HG02623 (cell line): ENCODE results near the gene HARS2.
"Not testable (repeated sequence)": the region's sequence is repeated elsewhere in the genome, so short reads cannot be mapped to it uniquely, and the experiment has no call there.

Experiments used
- ATAC-seq: cut with Tn5 transposase; IDR thresholded peaks from one replicate; pipeline ENCODE4 v1.9.1; 2021; ENCODE audit warnings: moderate library complexity; ENCODE audit not compliant: unreplicated experiment

The HARS2 gene

DNA sequence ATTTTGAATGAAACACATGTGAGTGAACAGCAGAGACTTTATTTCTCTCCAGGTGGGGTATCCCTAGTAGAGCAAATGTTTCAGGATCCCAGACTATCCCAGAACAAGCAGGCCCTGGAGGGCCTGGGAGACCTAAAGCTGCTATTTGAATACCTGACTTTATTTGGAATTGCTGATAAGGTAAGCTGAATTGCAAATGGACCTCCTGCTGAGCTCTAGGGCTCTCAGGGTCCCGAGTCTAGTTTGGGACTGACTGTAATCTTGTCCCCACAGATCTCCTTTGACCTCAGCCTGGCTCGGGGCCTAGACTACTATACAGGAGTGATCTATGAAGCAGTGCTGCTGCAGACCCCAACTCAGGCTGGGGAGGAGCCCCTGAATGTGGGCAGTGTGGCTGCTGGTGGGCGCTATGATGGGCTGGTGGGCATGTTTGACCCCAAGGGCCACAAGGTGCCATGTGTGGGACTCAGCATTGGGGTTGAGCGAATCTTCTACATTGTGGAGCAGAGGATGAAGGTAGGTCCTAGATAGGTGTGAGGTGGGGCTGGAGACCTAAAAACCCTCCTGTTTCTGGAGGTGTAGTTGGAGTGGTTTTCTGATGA is 5.7 kb downstream of the HARS2 start:
- ATAC-seq: no peak

- ATAC-seq: peak; percentile 97
Observed at GRCh38 chr5:140700177-140701144, 9.2 kb downstream of the HARS2 start, which contains the start of gene ZMAT2. Gene ZMAT2 (plus strand): TSS chr5:140700447. CDS start chr5:140700461, 14 bp downstream.

DNA sequence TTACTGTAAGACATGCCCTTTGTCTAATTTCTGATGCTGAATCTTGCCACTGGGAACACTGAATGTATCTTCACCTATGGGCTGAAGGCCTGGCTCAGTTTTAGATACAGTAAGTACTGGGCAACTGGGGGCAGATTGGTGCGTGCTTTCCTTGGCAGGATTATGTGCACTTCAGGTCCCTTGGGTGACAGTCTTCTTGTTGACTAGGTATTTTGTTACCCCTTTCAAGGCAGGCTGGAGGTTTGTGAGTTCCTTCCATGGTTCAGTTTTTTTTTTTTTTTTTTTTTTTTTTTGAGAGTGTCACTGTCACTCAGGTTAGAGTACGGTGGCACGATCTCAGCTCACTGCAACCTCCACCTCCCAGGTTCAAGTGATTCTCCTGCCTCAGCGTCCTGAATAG is 16.6 kb downstream of the HARS2 start:
- no peak for ATAC-seq

- ATAC-seq: not testable (repeated sequence)
Observed at GRCh38 chr5:140708787-140709186, 17.5 kb downstream of the HARS2 start.

DNA sequence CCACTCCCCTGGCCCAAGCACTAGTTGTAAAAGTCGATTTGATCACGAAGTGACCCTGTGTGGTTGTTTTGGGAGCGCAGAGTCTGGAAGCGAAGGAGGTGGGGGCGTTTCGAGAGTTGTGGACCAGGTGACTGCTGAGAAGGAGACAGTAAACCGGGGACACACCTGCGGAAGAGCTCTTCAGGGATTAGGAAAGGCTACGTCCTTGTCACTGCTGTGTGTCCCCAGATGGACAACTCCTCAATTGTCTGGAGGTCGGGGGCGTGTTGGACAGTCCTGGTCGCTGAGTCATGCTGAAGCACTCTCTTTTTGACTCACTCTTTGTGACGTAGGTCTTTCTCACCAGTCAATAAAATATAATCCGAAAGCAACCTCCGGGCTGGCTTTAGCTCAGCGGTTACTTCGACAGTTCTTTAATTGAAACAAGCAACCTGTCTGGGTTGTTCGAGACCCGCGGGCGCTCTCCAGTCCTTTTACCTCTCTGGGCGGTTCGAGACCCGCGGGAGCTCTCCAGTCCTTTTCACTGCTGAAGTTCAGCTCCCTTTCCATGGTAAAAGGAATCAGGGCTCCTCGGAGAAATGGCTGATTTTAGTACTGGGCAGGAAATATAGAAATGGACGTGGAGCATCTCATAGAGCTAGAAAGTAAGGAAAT is 19.8 kb downstream of the HARS2 start:
- ATAC-seq: peak; percentile 81

DNA sequence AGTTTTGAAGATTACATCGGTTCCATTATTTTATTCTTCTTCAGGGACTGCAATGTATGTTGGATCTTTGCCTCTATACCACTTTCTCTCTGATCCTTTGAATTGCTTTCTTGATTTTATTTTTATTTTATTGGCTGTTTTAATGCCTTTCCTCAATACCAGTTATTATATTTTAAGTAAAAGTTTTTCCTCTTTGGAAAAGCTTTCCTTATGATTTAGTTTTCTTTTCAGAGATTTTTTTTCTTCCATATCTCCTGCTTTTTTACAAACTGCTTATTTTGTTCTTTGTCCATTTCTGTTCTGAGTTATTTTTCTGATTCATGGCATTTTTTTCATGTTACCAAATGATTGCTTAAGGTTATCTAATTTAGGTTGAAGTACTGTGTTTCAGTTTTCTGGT is 20.5 kb downstream of the HARS2 start:
- no peak for ATAC-seq

- ATAC-seq: no peak
Observed at GRCh38 chr5:140713562-140714094, 22.4 kb downstream of the HARS2 start.

- not testable (repeated sequence) for ATAC-seq
Observed at GRCh38 chr5:140716238-140716637, 25.0 kb downstream of the HARS2 start.

DNA sequence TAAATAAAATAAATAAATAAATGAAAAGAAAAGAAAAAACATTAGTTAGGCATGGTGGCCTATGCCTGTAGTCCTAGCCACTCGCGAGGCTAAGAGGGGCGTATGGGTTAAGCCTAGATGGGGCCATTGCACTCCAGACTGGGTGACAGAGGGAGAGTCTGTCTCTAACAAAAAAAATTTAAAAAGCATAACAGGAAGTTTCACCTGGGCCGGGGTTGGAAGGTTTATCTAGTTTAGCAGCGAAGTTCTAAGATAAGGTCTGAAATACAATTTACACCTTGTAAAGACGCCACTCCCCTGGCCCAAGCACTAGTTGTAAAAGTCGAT is 27.0 kb downstream of the HARS2 start:
- ATAC-seq: no peak

- ATAC-seq: not testable (repeated sequence)
Observed at GRCh38 chr5:140720738-140721137, 29.5 kb downstream of the HARS2 start.

DNA sequence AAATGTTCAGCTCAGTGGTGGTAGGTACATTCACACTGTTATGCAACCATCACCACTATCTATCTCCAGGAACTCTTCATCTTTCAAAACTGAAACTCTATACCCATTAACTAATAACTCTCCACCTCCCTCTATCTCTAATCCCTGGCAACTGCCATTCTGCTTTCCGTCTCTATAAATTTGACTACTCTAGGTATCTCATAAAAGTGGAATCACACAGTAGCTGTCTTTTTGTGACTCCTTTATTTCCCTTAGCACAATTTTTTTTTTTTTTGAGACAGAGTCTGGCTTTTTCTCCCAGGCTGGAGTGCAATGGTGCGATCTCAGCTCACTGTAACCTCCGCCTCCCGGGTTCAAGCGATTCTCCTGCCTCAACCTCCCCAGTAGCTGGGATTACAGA is 30.1 kb downstream of the HARS2 start:
- ATAC-seq: not testable (repeated sequence)

GRCh38 chr5:140725799-140726471 is 34.7 kb downstream of the HARS2 start:
- peak; percentile 82 for ATAC-seq

DNA sequence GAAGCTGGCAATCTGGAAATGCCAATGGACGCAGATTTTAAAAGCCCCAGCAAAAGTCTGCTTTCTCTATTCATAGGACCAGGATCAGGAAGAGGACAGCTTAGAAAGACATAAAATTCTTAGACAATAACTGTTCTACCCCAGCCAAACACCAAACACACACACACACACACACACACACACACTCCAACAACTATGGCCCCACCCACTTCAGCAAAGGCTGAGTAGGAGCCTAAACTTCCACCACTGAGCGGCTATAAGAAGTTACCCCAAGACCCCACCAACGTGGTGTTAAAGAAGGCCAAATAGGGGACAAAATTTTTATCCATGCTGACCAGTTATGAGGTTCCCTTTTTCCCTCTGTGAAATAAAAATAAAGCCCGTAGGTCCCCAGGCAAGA is 41.8 kb downstream of the HARS2 start:
- ATAC-seq: no peak

DNA sequence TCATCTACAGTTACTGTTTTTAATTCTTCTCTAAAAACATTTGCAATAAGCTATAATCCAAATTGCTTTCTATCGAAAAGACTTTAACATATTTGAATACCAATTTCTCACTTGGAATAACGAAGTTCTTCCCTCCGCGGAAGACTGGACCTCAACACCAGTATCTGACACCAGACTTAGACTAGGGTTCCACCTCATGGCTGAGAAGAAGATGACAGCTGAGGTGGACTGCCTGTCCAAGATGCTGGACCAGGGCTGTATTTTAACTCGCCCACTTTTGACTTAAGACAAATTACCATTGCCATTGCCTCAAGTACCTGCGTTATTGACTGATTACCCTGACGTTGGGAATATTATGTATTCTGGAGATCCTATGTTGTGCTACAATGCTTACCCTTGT is 43.1 kb downstream of the HARS2 start:
- ATAC-seq: no peak

DNA sequence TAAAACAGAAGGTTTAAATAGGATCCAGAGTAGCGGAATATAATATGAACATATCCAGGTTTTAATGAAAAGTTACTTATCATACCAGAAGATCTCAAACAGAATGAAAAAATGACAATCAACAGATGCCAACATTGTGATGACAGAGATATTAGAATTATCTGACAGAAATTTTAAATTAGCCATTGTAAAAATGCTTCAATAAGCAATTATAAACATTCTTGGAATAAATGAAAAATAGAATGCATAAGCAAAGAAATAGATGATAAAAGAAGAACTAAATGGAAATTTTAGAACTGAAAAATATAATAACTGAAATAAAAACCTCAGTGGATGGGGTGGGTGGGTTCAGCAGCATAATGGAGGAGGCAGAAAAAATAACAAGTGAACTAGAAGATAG is 46.2 kb downstream of the HARS2 start:
- no peak for ATAC-seq

DNA sequence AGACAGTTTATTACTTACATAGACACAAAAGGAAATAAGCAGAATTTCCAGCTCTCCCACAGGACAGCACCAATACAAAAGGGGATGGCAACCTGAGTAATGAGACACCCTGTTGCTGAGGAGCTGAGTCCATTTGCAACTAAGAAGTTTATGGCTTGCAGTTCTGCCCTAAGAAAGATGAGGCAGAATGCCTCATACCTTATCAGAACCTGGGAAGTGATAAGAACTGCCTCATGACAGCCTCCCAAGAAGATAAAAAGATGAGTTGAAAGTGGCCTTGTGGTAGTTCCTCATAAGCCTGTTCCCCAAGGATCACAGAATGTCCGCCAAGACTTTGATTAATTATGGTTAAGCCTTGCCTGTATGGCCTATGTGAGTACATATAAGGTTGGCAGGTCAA is 50.7 kb downstream of the HARS2 start:
- ATAC-seq: no peak
